22Rv1 (cell line): ENCODE results near the gene ASXL1.
"Not testable (repeated sequence)": the region's sequence is repeated elsewhere in the genome, so short reads cannot be mapped to it uniquely, and the experiment has no call there.

ENCODE experiments used
- H3K27ac ChIP-seq: fragments of 450-650 bp; 2 replicates; pipeline ENCODE4 v1.5.1; 2017
- ZFX ChIP-seq: fragments of 450-650 bp; IDR thresholded peaks from 2 replicates; pipeline ENCODE4 v1.6.1; 2017; ENCODE audit warnings: antibody characterized with exemption, borderline replicate concordance
- TF ChIP-seq, protein P1 (sequence below): fragments of 450-650 bp; IDR thresholded peaks from 2 replicates; pipeline ENCODE4 v1.5.1; 2017; ENCODE audit warnings: mild to moderate bottlenecking

Gene ASXL1

DNA sequence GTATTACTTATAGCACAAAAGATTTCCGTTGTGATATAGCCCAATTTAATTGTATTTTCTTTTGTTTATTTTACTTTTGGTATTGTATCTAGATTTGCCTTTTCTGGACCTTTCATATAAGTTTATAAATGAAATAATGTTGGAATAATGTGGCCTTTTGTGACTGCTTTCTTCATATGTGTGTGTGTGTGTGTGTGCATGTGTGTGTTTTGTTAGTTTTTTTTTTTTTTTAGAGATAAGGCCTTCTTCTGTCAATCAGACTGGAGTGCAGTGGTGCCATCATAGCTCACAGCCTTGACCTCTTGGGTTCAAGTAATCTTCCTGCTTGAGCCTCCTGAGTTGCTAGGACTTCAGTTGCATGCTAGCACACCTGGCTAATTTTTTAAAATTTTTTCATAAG, 37.8 kb upstream of the ASXL1 start:
- TF ChIP-seq, protein P1, sequence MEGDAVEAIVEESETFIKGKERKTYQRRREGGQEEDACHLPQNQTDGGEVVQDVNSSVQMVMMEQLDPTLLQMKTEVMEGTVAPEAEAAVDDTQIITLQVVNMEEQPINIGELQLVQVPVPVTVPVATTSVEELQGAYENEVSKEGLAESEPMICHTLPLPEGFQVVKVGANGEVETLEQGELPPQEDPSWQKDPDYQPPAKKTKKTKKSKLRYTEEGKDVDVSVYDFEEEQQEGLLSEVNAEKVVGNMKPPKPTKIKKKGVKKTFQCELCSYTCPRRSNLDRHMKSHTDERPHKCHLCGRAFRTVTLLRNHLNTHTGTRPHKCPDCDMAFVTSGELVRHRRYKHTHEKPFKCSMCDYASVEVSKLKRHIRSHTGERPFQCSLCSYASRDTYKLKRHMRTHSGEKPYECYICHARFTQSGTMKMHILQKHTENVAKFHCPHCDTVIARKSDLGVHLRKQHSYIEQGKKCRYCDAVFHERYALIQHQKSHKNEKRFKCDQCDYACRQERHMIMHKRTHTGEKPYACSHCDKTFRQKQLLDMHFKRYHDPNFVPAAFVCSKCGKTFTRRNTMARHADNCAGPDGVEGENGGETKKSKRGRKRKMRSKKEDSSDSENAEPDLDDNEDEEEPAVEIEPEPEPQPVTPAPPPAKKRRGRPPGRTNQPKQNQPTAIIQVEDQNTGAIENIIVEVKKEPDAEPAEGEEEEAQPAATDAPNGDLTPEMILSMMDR = no peak
- TF ChIP-seq ZFX = no peak
- H3K27ac ChIP-seq = no peak overlapping the region

DNA sequence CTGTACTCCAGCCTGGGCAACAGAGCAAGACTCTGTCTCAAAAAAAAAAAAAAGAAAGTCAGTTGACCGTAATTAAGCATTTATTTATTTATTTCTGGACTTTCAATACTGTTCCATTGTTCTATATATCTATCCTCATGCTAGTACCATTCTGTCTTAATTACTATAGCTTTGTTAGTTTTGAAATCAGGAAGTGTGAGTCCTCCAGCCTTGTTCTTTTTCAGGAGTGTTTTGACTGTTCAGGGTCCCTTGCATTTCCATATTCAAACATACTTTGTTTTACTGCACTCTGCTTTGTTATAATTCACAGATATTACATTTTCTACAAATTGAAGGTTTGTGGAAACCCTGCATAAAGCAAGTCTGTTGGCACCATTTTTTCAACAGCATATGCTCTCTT, 36.7 kb upstream of the ASXL1 start:
- H3K27ac ChIP-seq = no peak overlapping the region
- TF ChIP-seq ZFX = no peak
- TF ChIP-seq, protein P1 = no peak

DNA sequence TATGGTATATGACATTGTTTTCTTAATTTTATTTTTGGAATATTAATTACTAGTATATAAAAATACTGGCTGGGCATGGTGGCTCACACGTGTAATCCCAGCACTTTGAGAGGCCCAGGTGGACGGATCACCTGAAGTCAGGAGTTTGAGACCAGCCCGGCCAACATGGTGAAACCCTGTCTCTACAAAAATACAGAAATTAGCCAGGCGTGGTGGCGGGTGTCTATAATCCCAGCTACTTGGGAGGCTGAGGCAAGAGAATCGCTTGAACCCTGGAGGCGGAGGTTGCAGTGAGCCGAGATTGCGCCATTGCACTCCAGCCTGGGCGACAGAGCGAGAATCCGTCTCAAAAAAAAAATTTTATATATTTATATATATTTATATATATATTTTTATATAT, 35.9 kb upstream of the ASXL1 start:
- H3K27ac ChIP-seq = not testable (repeated sequence)

DNA sequence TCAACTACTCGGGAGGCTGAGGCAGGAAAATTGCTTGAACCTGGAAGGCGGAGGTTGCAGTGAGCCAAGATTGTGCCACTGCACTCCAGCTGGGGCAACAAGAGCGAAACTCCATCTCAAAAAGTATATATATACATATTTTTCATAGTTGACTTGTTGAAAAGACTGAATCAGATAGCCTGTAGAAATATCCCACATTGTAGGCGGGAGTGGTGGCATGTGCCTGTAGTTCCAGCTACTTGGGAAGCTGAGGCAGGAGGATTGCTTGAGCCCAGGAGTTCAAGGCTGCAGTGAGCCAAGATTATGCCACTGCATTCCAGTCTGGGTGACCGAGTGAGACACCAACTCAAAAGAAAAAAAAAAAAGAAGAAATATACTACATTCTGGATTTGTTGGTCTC, 34.4 kb upstream of the ASXL1 start:
- peak overlapping the region; percentile 94 for H3K27ac ChIP-seq

DNA sequence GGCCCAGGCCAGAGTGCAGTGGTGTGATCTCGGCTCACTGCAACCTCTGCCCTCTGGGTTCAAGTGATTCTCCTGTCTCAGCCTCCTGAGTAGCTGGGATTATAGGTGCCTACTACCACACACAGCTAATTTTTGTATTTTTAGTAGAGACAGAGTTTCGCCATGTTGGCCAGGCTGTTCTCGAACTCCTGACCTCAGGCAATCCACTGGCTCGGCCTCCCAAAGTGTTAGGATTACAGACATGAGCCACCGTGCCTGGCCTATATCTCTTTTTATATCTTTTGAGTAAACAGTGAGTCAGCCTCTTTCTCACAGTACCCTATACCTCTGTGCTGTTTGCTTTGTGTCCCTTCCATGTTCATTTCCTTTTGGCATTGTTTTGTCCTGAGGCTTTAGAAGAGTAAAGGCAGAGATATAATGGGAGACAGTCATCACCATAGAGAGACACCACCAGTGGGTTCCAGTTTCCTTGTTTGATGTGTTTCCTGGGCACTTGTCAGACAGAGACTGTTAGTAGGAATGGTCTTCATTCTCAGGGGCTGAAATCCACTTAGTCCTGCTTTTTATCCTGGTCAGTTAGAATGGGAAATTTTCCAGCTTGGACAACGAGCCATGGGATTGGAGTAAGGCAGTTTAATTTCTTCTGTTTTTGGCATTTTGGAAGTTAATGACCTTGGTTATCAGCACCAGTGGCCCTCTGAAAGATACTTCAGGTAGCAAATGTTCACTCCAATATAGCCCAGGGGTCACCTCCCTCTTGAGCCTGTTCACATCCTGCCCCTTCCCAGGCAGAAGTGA, 32.2 kb upstream of the ASXL1 start:
- no peak for TF ChIP-seq ZFX
- TF ChIP-seq, protein P1 = no peak
- peak overlapping the region; percentile 94 for H3K27ac ChIP-seq

DNA sequence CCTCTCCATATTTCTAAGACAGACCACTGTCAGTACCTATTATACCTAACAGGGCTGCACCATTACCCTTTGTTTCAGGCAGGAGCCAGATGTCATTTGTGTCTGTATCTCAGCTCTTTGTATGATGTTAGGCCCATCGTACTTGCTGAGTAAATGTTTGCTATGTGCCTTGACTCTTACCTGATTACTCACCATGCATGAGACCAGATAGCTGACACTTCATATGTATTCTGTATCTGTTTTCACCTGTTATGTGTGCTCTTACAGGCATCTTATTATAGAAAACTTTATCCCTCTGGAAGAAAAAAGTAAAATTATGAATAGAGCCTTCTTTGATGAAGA, 31.7 kb upstream of the ASXL1 start:
- peak overlapping the region; percentile 94 for H3K27ac ChIP-seq
- no peak for TF ChIP-seq ZFX
- TF ChIP-seq, protein P1 = no peak

DNA sequence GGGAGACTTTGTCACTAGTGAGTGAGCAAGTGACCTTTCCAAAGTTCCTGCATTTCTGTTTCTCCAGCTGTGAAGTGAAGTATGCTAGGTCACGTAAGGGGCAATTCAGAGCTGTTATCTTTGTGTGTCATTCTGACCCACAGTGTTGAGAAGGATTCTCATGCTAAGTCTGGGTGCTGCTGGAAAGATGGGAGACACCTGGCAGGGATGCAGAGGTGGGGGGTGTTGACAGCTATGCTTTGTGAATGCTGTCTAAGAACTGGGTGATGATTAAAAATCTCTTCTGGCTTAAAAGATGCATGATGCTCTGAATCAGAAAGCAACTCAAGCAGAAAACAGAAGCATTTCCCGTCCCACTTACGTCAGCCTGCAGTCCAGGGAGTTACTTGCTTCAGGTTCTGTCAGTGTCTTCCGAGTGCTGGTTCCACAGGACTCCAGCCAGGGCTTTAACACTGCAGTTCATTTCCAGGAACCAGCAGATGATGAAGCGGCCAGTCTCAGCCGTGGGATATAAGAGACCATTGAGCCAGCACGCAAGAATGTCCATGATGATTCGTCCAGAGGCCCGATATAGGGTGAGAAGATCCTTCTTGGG, 30.9 kb upstream of the ASXL1 start:
- TF ChIP-seq ZFX = no peak
- TF ChIP-seq, protein P1 = no peak

DNA sequence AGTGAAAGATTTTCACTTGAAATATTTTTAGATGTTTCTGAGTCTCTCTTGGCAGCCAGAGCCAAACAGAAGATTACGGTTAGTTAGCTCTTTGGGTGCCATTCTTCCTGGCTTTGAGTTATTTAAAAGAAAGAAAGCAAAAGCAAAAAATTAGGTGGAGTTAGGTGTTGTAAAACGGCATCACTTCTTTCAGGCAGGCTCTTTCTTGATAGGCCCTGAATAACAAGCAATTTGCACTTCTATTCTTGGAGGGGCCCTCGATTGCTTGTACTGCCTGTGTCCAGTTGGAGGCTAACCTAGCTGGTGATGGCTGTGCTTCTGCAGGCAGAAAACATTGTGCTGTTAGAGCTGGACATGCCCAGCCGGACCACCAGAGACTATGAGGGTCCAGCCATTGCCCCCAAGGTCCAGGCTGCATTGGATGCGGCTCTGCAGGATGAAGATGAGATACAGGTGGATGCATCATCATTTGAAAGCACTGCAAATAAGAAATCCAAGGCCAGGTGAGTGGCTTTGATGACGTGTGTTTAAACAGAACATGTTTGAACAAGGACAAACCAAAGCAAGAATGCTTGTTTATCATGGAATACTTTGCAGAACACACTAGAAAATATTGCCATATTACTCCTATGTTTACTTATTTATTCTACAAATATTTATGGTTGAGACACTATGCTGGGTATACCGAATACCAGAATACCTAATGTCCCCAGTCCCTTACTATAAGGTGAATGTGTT, 28.1 kb upstream of the ASXL1 start:
- TF ChIP-seq, protein P1 = no peak
- no peak for TF ChIP-seq ZFX
- peak overlapping the region; percentile 94 for H3K27ac ChIP-seq

More for the DNA sequence above, 30.9 kb upstream of the ASXL1 start:
- H3K27ac ChIP-seq = peak overlapping the region; percentile 94
